Smooth muscle cell (in vitro differentiated cells): ENCODE measurements around the gene TAF1. TPM values are rescaled to one million over a fixed set of nuclear protein-coding genes. Genes with fewer than 3 reads are reported as not detected.
"Not testable (repeated sequence)": the region's sequence is repeated elsewhere in the genome, so short reads cannot be mapped to it uniquely, and the experiment has no call there.

Source experiments
- DNase-seq: peaks from one replicate; lab custom pipeline; 2025; ENCODE audit not compliant: unreplicated experiment; lab: John Stamatoyannopoulos, UW
- H2AFZ ChIP-seq: fragments of 200-600 bp; sonication (generic); 2 replicates; pipeline ENCODE4 v1.6.0; 2016; ENCODE audit warnings: antibody characterized with exemption, low read depth, mild to moderate bottlenecking
- H3F3A ChIP-seq: fragments of 200-600 bp; sonication (generic); 2 replicates; pipeline ENCODE4 v1.6.0; 2017; ENCODE audit warnings: antibody characterized with exemption, low read depth
- H3K27ac ChIP-seq: fragments of 200-600 bp; sonication (generic); 2 replicates; pipeline ENCODE4 v1.5.1; 2016; ENCODE audit warnings: low read depth, mild to moderate bottlenecking
- H3K27me3 ChIP-seq: fragments of 200-600 bp; sonication (generic); 2 replicates; pipeline ENCODE4 v1.6.1; 2016; ENCODE audit warnings: low read depth, mild to moderate bottlenecking
- H3K36me3 ChIP-seq: fragments of 200-600 bp; sonication (generic); 2 replicates; pipeline ENCODE4 v1.5.1; 2016; ENCODE audit warnings: low read depth
- H3K4me1 ChIP-seq: fragments of 200-600 bp; sonication (generic); 2 replicates; pipeline ENCODE4 v1.5.1; 2016; ENCODE audit warnings: low read depth
- H3K4me2 ChIP-seq: fragments of 200-600 bp; sonication (generic); 2 replicates; pipeline ENCODE4 v1.6.0; 2016; ENCODE audit warnings: mild to moderate bottlenecking
- H3K4me3 ChIP-seq: fragments of 200-600 bp; sonication (generic); 2 replicates; pipeline ENCODE4 v1.5.1; 2016; ENCODE audit warnings: mild to moderate bottlenecking
- H3K79me2 ChIP-seq: fragments of 200-600 bp; sonication (generic); 2 replicates; pipeline ENCODE4 v1.6.0; 2016; ENCODE audit warnings: low read depth, mild to moderate bottlenecking
- H3K9ac ChIP-seq: fragments of 200-600 bp; sonication (generic); 2 replicates; pipeline ENCODE4 v1.6.0; 2016; ENCODE audit warnings: low read depth
- H3K9me3 ChIP-seq: fragments of 200-600 bp; sonication (generic); replicated peaks from 2 replicates; pipeline ENCODE4 v1.5.1; 2016; ENCODE audit warnings: low read depth
- H4K20me1 ChIP-seq: fragments of 200-600 bp; sonication (generic); 2 replicates; pipeline ENCODE4 v1.6.0; 2016; ENCODE audit warnings: low read depth
- WGBS: methylation state at CpG from one replicate; pipeline ENCODE4 v1.1.7; 2016; ENCODE audit warnings: low lambda C conversion rate; 5-methylcytosine and 5-hydroxymethylcytosine counted together
- polyA plus RNA-seq: library from polyadenylated mRNA; unstranded; fragments of >200 nt; fragmentation: Nextera tagmentation; extraction: Ambion mirVana; gene quantifications from 2 replicates; pipeline ENCODE4 v1.2.1, GENCODE V29; 2016
- total RNA-seq: library from RNA; depleted of rRNA; stranded (reverse); fragments of >200 nt; gene quantifications from 2 replicates; pipeline ENCODE4 v1.2.3, GENCODE V29; 2014
- TF ChIP-seq, protein P1 (sequence below): fragments of 200-600 bp; sonication (generic); IDR thresholded peaks from 2 replicates; pipeline ENCODE4 v1.5.1; 2017; ENCODE audit warnings: borderline replicate concordance, mild to moderate bottlenecking, antibody characterized with exemption; ENCODE audit not compliant: insufficient read depth, poor library complexity, severe bottlenecking

Gene TAF1
- total and polyA plus RNA-seq, 2 experiments from 2014 or later: 2.7 to 14.0 TPM

DNA sequence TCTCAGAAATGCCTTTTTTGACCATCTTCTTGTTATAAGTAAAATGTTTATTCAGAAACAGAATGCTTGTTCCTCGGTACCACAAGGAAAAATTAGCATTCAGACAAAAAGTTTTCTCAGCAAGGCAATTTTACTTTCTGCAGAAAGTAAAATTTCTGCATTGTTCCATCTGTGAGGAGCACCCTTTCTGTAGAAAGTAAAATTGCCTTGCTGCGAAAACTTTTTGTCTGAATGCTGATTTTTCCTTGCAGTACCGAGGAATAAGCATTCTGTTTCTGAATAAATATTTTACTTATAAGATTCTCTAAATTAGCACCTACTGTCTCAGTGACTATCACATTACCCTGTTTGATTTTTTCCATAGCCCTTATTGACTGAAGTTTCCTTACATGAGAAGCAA, 39.8 kb upstream of the TAF1 start:
- Histone ChIP-seq H3K27me3 (no peaks in the 10 kb centered on the region), H3F3A (no peaks in the 10 kb centered on the region), H3K9me3 (no peaks in the 10 kb centered on the region), H3K4me3 (no peak overlapping the region), H2AFZ (no peak overlapping the region), H3K79me2 (no peaks in the 10 kb centered on the region), H3K4me1 (no peaks in the 10 kb centered on the region), H3K9ac (no peak overlapping the region), H3K36me3 (no peaks in the 10 kb centered on the region), H3K27ac (no peak overlapping the region), H4K20me1 (no peaks in the 10 kb centered on the region), H3K4me2 (no peak overlapping the region)
- TF ChIP-seq, protein P1, sequence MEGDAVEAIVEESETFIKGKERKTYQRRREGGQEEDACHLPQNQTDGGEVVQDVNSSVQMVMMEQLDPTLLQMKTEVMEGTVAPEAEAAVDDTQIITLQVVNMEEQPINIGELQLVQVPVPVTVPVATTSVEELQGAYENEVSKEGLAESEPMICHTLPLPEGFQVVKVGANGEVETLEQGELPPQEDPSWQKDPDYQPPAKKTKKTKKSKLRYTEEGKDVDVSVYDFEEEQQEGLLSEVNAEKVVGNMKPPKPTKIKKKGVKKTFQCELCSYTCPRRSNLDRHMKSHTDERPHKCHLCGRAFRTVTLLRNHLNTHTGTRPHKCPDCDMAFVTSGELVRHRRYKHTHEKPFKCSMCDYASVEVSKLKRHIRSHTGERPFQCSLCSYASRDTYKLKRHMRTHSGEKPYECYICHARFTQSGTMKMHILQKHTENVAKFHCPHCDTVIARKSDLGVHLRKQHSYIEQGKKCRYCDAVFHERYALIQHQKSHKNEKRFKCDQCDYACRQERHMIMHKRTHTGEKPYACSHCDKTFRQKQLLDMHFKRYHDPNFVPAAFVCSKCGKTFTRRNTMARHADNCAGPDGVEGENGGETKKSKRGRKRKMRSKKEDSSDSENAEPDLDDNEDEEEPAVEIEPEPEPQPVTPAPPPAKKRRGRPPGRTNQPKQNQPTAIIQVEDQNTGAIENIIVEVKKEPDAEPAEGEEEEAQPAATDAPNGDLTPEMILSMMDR: no peak
- WGBS: 78% methylated on average over 3 of the region's 3 CpGs
- DNase-seq: no peak

DNA sequence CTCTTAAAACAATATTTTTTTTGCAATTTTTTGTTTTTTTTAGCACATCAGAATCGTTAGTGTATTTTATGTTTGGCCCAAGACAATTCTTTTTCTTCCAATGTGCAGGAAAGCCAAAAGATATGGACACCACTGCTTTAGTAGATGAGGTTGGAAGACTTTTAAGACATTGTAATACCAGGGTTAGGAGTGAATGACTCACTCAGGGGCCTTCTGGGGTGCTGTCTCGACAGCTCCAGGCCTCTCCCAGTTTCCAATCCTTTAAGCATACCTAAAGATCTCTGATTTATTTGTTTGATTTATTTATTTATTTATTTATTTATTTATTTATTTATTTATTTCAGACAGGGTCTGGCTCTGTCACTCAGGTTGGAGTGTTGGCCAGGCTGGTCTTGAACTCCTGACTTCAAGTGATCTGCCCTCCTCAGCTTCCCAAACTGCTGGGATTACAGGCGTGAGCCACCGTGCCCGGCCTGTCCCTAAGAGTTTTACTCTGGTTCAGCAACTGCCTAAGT, 16.9 kb upstream of the TAF1 start:
- not testable (repeated sequence) for DNase-seq, H2AFZ ChIP-seq, H3K9ac ChIP-seq, H3K27ac ChIP-seq, H3K4me1 ChIP-seq, H3K36me3 ChIP-seq, H4K20me1 ChIP-seq, H3K4me2 ChIP-seq, H3K9me3 ChIP-seq, H3K4me3 ChIP-seq, H3K27me3 ChIP-seq, H3K79me2 ChIP-seq, H3F3A ChIP-seq
- 71% methylated on average over 5 of the region's 5 CpGs for WGBS

DNA sequence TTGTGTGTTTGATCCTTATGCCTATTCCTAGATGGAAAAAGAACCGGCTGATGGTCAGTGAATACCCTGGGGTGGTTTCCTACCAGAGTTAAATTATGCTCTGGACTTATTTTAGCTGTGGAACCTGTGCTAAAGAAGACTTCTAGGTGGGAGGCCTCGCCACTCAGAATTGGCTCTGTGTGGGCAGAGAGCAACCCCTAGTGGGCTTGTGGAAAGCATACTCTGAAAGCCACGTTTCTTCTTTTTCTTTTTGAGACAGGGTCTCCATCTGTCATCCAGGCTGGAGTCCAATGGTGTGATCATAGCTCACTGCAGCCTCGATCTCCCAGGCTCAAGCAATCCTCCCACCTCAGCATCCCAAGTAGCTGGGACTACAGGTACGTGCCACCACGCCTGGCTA, 16.3 kb upstream of the TAF1 start:
- not testable (repeated sequence) for H3K4me1 ChIP-seq

DNA sequence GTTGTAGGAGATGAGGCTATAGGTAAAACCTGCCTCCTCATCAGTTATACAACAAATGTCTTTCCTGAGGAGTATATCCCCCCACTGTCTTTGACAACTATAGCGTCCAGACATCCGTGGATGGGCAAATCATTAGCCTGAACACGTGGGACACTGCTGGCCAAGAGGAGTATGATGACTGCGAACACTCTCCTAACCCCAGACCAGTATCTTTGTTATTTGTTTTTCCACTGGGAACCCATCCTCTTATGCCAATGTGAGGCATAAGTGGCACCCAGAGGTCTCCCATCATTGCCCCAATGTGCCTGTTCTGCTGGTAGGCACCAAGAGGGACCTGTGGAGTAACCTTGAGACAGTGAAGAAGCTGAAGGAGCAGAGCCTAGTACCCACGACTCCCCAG, 13.7 kb upstream of the TAF1 start:
- not testable (repeated sequence) for H3K27me3 ChIP-seq, H2AFZ ChIP-seq, H3K4me2 ChIP-seq, DNase-seq, H3K36me3 ChIP-seq, H4K20me1 ChIP-seq, H3K4me3 ChIP-seq, H3K9ac ChIP-seq, H3K9me3 ChIP-seq, H3F3A ChIP-seq, H3K79me2 ChIP-seq, H3K4me1 ChIP-seq, H3K27ac ChIP-seq
- 63% methylated on average over 5 of the region's 5 CpGs for WGBS

More for the DNA sequence above, 16.3 kb upstream of the TAF1 start:
- not testable (repeated sequence) for H3K79me2 ChIP-seq, H3K27me3 ChIP-seq, H3K36me3 ChIP-seq, H4K20me1 ChIP-seq, H3K9ac ChIP-seq, H3K9me3 ChIP-seq, H2AFZ ChIP-seq, H3K4me2 ChIP-seq, H3K27ac ChIP-seq, H3K4me3 ChIP-seq, H3F3A ChIP-seq, DNase-seq
- 33% methylated on average over 1 of the region's 6 CpGs for WGBS

DNA sequence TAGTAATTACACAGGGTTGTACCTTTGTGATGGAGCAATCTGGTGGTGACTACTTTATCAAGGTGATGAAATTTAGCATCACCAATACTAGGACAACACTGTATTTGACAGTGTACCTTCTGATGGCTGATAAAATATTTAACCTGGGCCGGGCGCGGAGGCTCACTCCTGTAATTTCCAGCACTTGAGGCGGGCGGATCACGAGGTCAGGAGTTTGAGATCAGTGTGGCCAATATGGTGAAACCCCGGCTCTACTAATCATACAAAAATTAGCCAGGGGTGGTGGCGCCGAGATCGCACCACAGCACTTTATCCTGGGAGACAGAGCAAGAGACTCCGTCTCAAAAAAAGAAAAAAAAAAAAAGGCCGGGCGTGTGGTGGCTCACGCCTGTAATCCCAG, 1.9 kb upstream of the TAF1 start:
- H3K4me1 ChIP-seq: no peaks in the 10 kb centered on the region
- H3K27ac ChIP-seq: no peak overlapping the region
- H3K27me3 ChIP-seq: no peaks in the 10 kb centered on the region
- no peak overlapping the region for H3K4me3 ChIP-seq
- H4K20me1 ChIP-seq: peaks cover 8% of the 10 kb centered on the region
- TF ChIP-seq, protein P1: no peak
- no peaks in the 10 kb centered on the region for H3K36me3 ChIP-seq
- no peak for DNase-seq
- H3K9me3 ChIP-seq: no peaks in the 10 kb centered on the region
- no peak overlapping the region for H3K4me2 ChIP-seq
- WGBS: 89% methylated on average over 14 of the region's 14 CpGs
- no peak overlapping the region for H3K9ac ChIP-seq
- no peaks in the 10 kb centered on the region for H3F3A ChIP-seq
- no peak overlapping the region for H2AFZ ChIP-seq
- H3K79me2 ChIP-seq: peaks cover 18% of the 10 kb centered on the region
